DND-41 (cell line): Measurements from ENCODE around the gene NPBWR2.
"Not testable (repeated sequence)": the region's sequence is repeated elsewhere in the genome, so short reads cannot be mapped to it uniquely, and the experiment has no call there.

Experiments
- ATAC-seq: fragments of 200-7000 bp; cut with Tn5 transposase; 3 replicates; pipeline ENCODE4 v1.9.1; 2021; ENCODE audit warnings: low read depth; ENCODE audit not compliant: insufficient read depth
- DNase-seq: peaks from one replicate; pipeline ENCODE4 v3.0.0-alpha.2; 2020
- H2AFZ ChIP-seq: 2 replicates; pipeline ENCODE4 v1.6.0; 2012; ENCODE audit warnings: low read depth, low read length
- H3K27ac ChIP-seq: 2 replicates; pipeline ENCODE4 v1.5.1; 2012; ENCODE audit warnings: low read length, inconsistent platforms
- H3K27me3 ChIP-seq: fragments of 200-600 bp; sonication (generic); 2 replicates; pipeline ENCODE4 v1.6.0; 2012; ENCODE audit warnings: low read length, mild to moderate bottlenecking, inconsistent platforms; ENCODE audit not compliant: insufficient read depth, poor library complexity
- H3K36me3 ChIP-seq: 2 replicates; pipeline ENCODE4 v1.5.1; 2012; ENCODE audit warnings: low read length, inconsistent platforms; ENCODE audit not compliant: insufficient read depth
- H3K4me1 ChIP-seq: 2 replicates; pipeline ENCODE4 v1.5.1; 2012; ENCODE audit warnings: mild to moderate bottlenecking, low read length; ENCODE audit not compliant: insufficient read depth
- H3K4me2 ChIP-seq: 2 replicates; pipeline ENCODE4 v1.6.0; 2012; ENCODE audit warnings: mild to moderate bottlenecking, moderate library complexity, low read length, inconsistent platforms; ENCODE audit not compliant: insufficient read depth
- H3K4me3 ChIP-seq, 2 experiments: fragments of 200-600 bp in 1 of 2; shearing (Covaris generic) in 1 of 2; 2 replicates each; pipeline ENCODE4 v1.5.1; 2012 to 2016; ENCODE audit warnings: inconsistent platforms in 2 of 2, low read length in 2 of 2, mild to moderate bottlenecking in 2 of 2, low read depth in 1 of 2, moderate library complexity in 1 of 2
- H3K79me2 ChIP-seq: 2 replicates; pipeline ENCODE4 v1.6.0; 2012; ENCODE audit warnings: low read length, inconsistent platforms; ENCODE audit not compliant: insufficient read depth
- H3K9ac ChIP-seq: 2 replicates; pipeline ENCODE4 v1.6.0; 2012; ENCODE audit warnings: low read depth, mild to moderate bottlenecking, inconsistent platforms, low read length, moderate library complexity
- H3K9me3 ChIP-seq: 2 replicates; pipeline ENCODE4 v1.5.1; 2012; ENCODE audit warnings: low read length, moderate library complexity, mild to moderate bottlenecking, inconsistent platforms; ENCODE audit not compliant: insufficient read depth, severe bottlenecking
- H4K20me1 ChIP-seq: 2 replicates; pipeline ENCODE4 v1.6.0; 2012; ENCODE audit warnings: low read length; ENCODE audit not compliant: insufficient read depth
- CTCF ChIP-seq: IDR thresholded peaks from 2 replicates; pipeline ENCODE4 v1.5.1; 2012; ENCODE audit warnings: borderline replicate concordance, low read length, moderate library complexity, mild to moderate bottlenecking; ENCODE audit not compliant: poor library complexity, severe bottlenecking; ENCODE audit errors: extremely low read depth
- EZH2 ChIP-seq: IDR thresholded peaks from 3 replicates; pipeline ENCODE4 v1.6.1; 2012; ENCODE audit warnings: borderline replicate concordance, low read depth, mild to moderate bottlenecking, moderate library complexity, low read length, inconsistent platforms; ENCODE audit not compliant: severe bottlenecking

The NPBWR2 gene

GRCh38 chr20:64138276-64138815, 31.0 kb upstream of the NPBWR2 start:
- H3K27me3 ChIP-seq, result no peaks in the 10 kb centered on the region
- H3K4me2 ChIP-seq, result no peak overlapping the region
- ATAC-seq (no peak), DNase-seq (no peak)
- no peak overlapping the region for H3K4me3 ChIP-seq
- H3K9ac ChIP-seq, result no peak overlapping the region
- H3K79me2 ChIP-seq, result no peaks in the 10 kb centered on the region
- no peaks in the 10 kb centered on the region for H3K36me3 ChIP-seq
- TF ChIP-seq EZH2 (no peak), CTCF (no peak)
- no peaks in the 10 kb centered on the region for H3K4me1 ChIP-seq
- no peak overlapping the region for H2AFZ ChIP-seq
- H4K20me1 ChIP-seq, result 0 out of 2 replicates have a peak, but pooled peaks cover 5% of the 10 kb centered on the region
- no peaks in the 10 kb centered on the region for H3K9me3 ChIP-seq
- H3K27ac ChIP-seq, result no peak overlapping the region

DNA sequence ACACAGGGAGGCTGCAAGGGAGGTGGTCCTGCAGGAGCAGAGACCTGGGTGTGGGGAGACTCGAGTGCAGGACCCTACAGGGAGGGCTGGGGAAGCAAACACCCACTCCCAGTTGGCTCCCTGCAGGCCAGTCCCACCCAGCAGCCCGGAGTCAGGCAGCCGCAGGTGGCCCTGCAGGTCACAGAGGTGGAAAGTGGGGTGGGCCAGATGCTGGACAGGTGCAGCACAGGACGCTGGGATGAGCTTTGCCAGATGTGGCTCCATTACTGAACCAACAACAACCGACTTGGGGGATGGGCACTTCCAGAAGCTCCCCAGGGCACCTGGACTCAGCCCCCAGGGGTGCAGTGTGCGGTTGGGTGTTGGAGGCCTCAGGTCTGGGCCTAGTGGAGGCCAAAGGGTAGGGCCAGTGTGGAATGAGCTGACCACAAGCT, 30.2 kb upstream of the NPBWR2 start:
- TF ChIP-seq CTCF (no peak), EZH2 (no peak)
- Histone ChIP-seq H4K20me1 (0 out of 2 replicates have a peak, but pooled peaks cover 5% of the 10 kb centered on the region), H3K9me3 (no peaks in the 10 kb centered on the region), H3K4me2 (no peak overlapping the region), H3K4me1 (no peaks in the 10 kb centered on the region), H3K9ac (no peak overlapping the region), H3K79me2 (no peaks in the 10 kb centered on the region), H3K27ac (no peak overlapping the region), H3K4me3 (no peak overlapping the region), H3K36me3 (no peaks in the 10 kb centered on the region), H2AFZ (no peak overlapping the region), H3K27me3 (no peaks in the 10 kb centered on the region)
- DNase-seq (no peak), ATAC-seq (no peak)

DNA sequence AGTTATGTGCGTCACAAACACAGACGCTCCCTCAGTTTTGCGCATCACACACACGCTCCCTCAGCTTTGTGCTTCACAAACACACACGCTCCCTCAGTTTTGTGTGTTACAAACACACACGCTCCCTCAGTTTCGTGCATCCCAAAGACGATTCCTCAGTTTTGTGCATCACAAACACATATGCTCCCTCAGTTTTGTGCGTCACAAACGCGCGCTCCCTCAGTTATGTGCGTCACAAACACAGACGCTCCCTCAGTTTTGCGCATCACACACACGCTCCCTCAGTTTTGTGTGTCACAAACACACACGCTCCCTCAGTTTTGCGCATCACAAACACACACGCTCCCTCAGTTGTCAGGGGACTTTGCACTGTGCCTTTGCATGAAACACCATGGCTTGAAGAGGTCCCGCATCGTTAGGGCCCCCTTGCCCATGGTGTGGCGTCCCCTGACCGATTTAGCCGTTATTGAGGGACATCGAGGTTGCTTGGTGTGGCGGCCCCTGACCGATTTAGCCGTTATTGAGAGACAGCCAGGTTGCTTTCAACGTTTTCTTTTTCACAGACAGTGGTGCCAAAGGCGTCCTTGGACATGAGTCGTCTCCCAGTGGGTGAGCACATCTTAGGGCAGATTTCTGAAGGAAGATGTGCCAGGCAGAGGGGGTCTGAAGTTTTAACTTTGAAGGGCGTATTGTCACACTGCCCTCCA, 28.8 kb upstream of the NPBWR2 start:
- Histone ChIP-seq H2AFZ (no peak overlapping the region), H3K4me3 (no peak overlapping the region), H3K4me1 (no peaks in the 10 kb centered on the region), H3K36me3 (no peaks in the 10 kb centered on the region), H3K9me3 (no peaks in the 10 kb centered on the region), H3K9ac (no peak overlapping the region), H4K20me1 (0 out of 2 replicates have a peak, but pooled peaks cover 5% of the 10 kb centered on the region), H3K27ac (no peak overlapping the region), H3K27me3 (no peaks in the 10 kb centered on the region), H3K79me2 (no peaks in the 10 kb centered on the region), H3K4me2 (no peak overlapping the region)
- TF ChIP-seq EZH2 (no peak), CTCF (no peak)
- DNase-seq (no peak), ATAC-seq (no peak)

DNA sequence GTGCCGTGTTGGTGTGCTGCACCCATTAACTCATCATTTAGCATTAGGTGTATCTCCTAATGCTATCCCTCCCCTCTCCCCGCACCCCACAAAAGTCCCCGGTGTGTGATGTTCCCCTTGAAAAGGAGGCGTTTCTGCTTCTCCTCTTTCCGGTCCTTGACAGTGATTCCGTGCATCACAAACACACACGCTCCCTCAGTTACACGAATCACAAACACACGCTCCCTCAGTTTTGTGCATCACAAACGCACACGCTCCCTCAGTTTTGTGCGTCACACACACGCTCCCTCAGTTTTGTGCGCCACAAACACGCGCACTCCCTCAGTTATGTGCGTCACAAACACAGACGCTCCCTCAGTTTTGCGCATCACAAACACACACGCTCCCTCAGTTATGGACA, 27.4 kb upstream of the NPBWR2 start:
- not testable (repeated sequence) for H3K9me3 ChIP-seq, H3K79me2 ChIP-seq, H3K9ac ChIP-seq, DNase-seq, H3K4me1 ChIP-seq, H4K20me1 ChIP-seq, H3K4me3 ChIP-seq, H3K36me3 ChIP-seq, H3K4me2 ChIP-seq, ATAC-seq, H3K27me3 ChIP-seq, H3K27ac ChIP-seq, H2AFZ ChIP-seq
